B cell (primary cell): ENCODE data around the gene NCSTN. TPM values are rescaled to one million over a fixed set of nuclear protein-coding genes. Genes with fewer than 3 reads are reported as not detected.
A peak's percentile ranks its signal among the peaks of the same experiment; 100 is the strongest.

Source experiments
- ATAC-seq: fragments of 200-7000 bp; cut with Tn5 transposase; one replicate; pipeline ENCODE4 v1.10.0; 2021; ENCODE audit warnings: low read depth, mild to moderate bottlenecking, moderate number of reproducible peaks, moderate library complexity
- CTCF ChIA-PET: fragments of 350-600 bp; sonication (Branson Sonifier 250); formaldehyde crosslinking; loops from one replicate; lab custom pipeline; 2021; ENCODE audit warnings: antibody characterized with exemption, inconsistent platforms; lab: Charles Lee
- POLR2A ChIA-PET: fragments of 350-600 bp; sonication (Branson Sonifier 250); formaldehyde crosslinking; loops from one replicate; lab custom pipeline; 2021; ENCODE audit warnings: antibody characterized with exemption; lab: Charles Lee
- DNase-seq: peaks from one replicate; pipeline ENCODE4 v3.0.0; 2013
- H2AFZ ChIP-seq: 2 replicates; pipeline ENCODE4 v1.6.1; 2012; ENCODE audit warnings: mild to moderate bottlenecking, low read depth, low read length; ENCODE audit not compliant: insufficient read depth, poor library complexity, severe bottlenecking
- H3K27ac ChIP-seq, 2 donors: 1 replicate in 1 of 2; 2 replicates in 1 of 2; pipeline ENCODE4 v1.5.1; 2012 to 2013; ENCODE audit warnings: low read length in 2 of 2, mild to moderate bottlenecking in 2 of 2, moderate library complexity in 1 of 2
- H3K27me3 ChIP-seq, 4 experiments: fragments of 200-600 bp in 1 of 4; sonication (generic) in 1 of 4; replicated peaks in 1 of 4; 1 replicate in 2 of 4; 2 replicates in 2 of 4; pipeline versions ENCODE4 v1.6.1 to v1.7.0; 2013 to 2016; ENCODE audit warnings: low read length in 3 of 4, mild to moderate bottlenecking in 2 of 4, mixed read lengths in 1 of 4, moderate library complexity in 1 of 4; ENCODE audit not compliant: insufficient read depth in 4 of 4, control insufficient read depth in 3 of 4; ENCODE audit errors: control extremely low read depth in 1 of 4
- H3K36me3 ChIP-seq, 2 experiments: replicated peaks in 1 of 2; 1 replicate in 1 of 2; 2 replicates in 1 of 2; pipeline versions ENCODE4 v1.6.1 to v1.7.1; 2013; ENCODE audit warnings: low read length in 1 of 2; ENCODE audit not compliant: insufficient read depth in 2 of 2, control insufficient read depth in 1 of 2; ENCODE audit errors: control extremely low read depth in 1 of 2, extremely low read depth in 1 of 2
- H3K4me1 ChIP-seq, 2 donors: fragments of 200-600 bp in 1 of 2; sonication (generic) in 1 of 2; 1 replicate in 1 of 2; 2 replicates in 1 of 2; pipeline versions ENCODE4 v1.5.1 to v1.6.1; 2013 to 2017; ENCODE audit warnings: low read length in 2 of 2; ENCODE audit not compliant: control insufficient read depth in 2 of 2, insufficient read depth in 2 of 2
- H3K4me2 ChIP-seq: replicated peaks from 2 replicates; pipeline ENCODE3; 2012; ENCODE audit warnings: mild to moderate bottlenecking, low read depth, low read length; ENCODE audit not compliant: poor library complexity, severe bottlenecking
- H3K4me3 ChIP-seq, 5 experiments: fragments of 200-600 bp in 1 of 5; sonication (generic) in 1 of 5; 1 replicate in 3 of 5; 2 replicates in 2 of 5; pipeline versions ENCODE4 v1.5.1 to v1.7.0; 2011 to 2016; ENCODE audit warnings: low read length in 4 of 5, mild to moderate bottlenecking in 4 of 5, low read depth in 2 of 5, control low read depth in 1 of 5, moderate library complexity in 1 of 5; ENCODE audit not compliant: insufficient read depth in 1 of 5; ENCODE audit errors: control extremely low read depth in 1 of 5, extremely low read depth in 1 of 5
- H3K79me2 ChIP-seq: fragments of 200-600 bp; sonication (generic); one replicate; pipeline ENCODE4 v1.6.0; 2016; ENCODE audit warnings: low read length; ENCODE audit not compliant: control insufficient read depth, insufficient read depth
- H3K9ac ChIP-seq: fragments of 200-600 bp; sonication (generic); 2 replicates; pipeline ENCODE4 v1.6.1; 2017; ENCODE audit warnings: mild to moderate bottlenecking, low read length, moderate library complexity
- H3K9me3 ChIP-seq, 3 donors: one replicate each; pipeline versions ENCODE4 v1.6.1 to v1.7.1; 2013; ENCODE audit warnings: low read length in 2 of 3; ENCODE audit not compliant: control insufficient read depth in 2 of 3, insufficient read depth in 1 of 3; ENCODE audit errors: control extremely low read depth in 1 of 3
- H4K20me1 ChIP-seq: 2 replicates; pipeline ENCODE4 v1.6.0; 2012; ENCODE audit warnings: mild to moderate bottlenecking, low read length; ENCODE audit not compliant: insufficient read depth, control insufficient read depth, poor library complexity, severe bottlenecking
- H3K27ac Mint-ChIP-seq: one replicate; pipeline ENCODE4 v1.8.0; 2021; ENCODE audit warnings: mixed read lengths
- H3K27me3 Mint-ChIP-seq: one replicate; pipeline ENCODE4 v1.8.0; 2021; ENCODE audit warnings: mixed read lengths
- H3K4me1 Mint-ChIP-seq: one replicate; pipeline ENCODE4 v1.8.0; 2021; ENCODE audit warnings: mixed read lengths
- H3K4me3 Mint-ChIP-seq: one replicate; pipeline ENCODE4 v1.8.0; 2021; ENCODE audit warnings: mixed read lengths
- H3K9me3 Mint-ChIP-seq: one replicate; pipeline ENCODE4 v1.8.0; 2022; ENCODE audit warnings: mixed read lengths; ENCODE audit not compliant: insufficient read depth
- CTCF ChIP-seq: fragments of 200-600 bp; IDR thresholded peaks from one replicate; pipeline ENCODE4 v1.8.0; 2022; ENCODE audit warnings: antibody characterized with exemption, mild to moderate bottlenecking
- EZH2 ChIP-seq: IDR thresholded peaks from 2 replicates; pipeline ENCODE4 v1.6.1; 2012; ENCODE audit warnings: borderline replicate concordance, low read depth, mild to moderate bottlenecking, moderate library complexity, low read length; ENCODE audit not compliant: insufficient read depth, poor library complexity, severe bottlenecking
- WGBS: methylation state at CpG from one replicate; pipeline ENCODE4 v1.1.5; 2013; ENCODE audit warnings: missing lambda C conversion rate; ENCODE audit not compliant: insufficient coverage; 5-methylcytosine and 5-hydroxymethylcytosine counted together
- intact Hi-C: fragments of 100-400 bp; cut with micrococcal nuclease; formaldehyde crosslinking; loops from one replicate; pipeline ENCODE4 v1.10.0; 2022
- polyA plus RNA-seq: library from polyadenylated mRNA; depleted of rRNA; stranded (reverse); fragments of >200 nt; gene quantifications from 2 replicates; pipeline ENCODE4 v1.2.3, GENCODE V29; 2012
- total RNA-seq, 2 donors: library from RNA; stranded (reverse); fragments of 120-200 nt in 1 of 2; gene quantifications; 1 replicate in 1 of 2; 2 replicates in 1 of 2; pipeline versions ENCODE4 v1.2.3 to v1.2.4, GENCODE V29; 2013 to 2022

NCSTN gene
- total and polyA plus RNA-seq, 2 donors (not counting 1 experiment from before 2014, with no cell fraction given): 95.1 to 110 TPM

- DNase-seq: no peak
- intact Hi-C loops: loop anchor here (5.0 to 10.0 kb wide), 6 partner anchors 36 to 814 kb away; partner anchors contain the start of genes LY9, UFC1, USF1 and USP21
- WGBS: 58% methylated on average over 1 of the region's 2 CpGs
- no peak overlapping the region for H2AFZ ChIP-seq
- peaks cover 2 to 35% of the 10 kb centered on the region in 2 experiments for H3K36me3 ChIP-seq
- no peaks in the 10 kb centered on the region for H3K27me3 ChIP-seq
- peaks cover 25 to 34% of the 10 kb centered on the region in 2 donors for H3K4me1 ChIP-seq
- Mint-ChIP-seq H3K27me3 (no peaks in the 10 kb centered on the region), H3K27ac (peak overlapping the region; percentile 7), H3K4me3 (peak overlapping the region; percentile 20), H3K9me3 (no peaks in the 10 kb centered on the region), H3K4me1 (peaks cover 49% of the 10 kb centered on the region)
- H3K79me2 ChIP-seq: peaks cover 76% of the 10 kb centered on the region
- CTCF ChIA-PET: no interaction called here
- POLR2A ChIA-PET: no interaction called here
- TF ChIP-seq EZH2 (no peak), CTCF (no peak)
- H3K27ac ChIP-seq: peak overlapping the region in 1 of 2 donors; percentile 95
- H3K4me2 ChIP-seq: peak overlapping the region; percentile 89
- no peaks in the 10 kb centered on the region for H4K20me1 ChIP-seq
- no peaks in the 10 kb centered on the region for H3K9me3 ChIP-seq
- no peak overlapping the region for H3K9ac ChIP-seq
- no peak overlapping the region for H3K4me3 ChIP-seq
- no peak for ATAC-seq
Measured at GRCh38 chr1:160340866-160341265, 2.3 kb upstream of the NCSTN start.

DNA sequence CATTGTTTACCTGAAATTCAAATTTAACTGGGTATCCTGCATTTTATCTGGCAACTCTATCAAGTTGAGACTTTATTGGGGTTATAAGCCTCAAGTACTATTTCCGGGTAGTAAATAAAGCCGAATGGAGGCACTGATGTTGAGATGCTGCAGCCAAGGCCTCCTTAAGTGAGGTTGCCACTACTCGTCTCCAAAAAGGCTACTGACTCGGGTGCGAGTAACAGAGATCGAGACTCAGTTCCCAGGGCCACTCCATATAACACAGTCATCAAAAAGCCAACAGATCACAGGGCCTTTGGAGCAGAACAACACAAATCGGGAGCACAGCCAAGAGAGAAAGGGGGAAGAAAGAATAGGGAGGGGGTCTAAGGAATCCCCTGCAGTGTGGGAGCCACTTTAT is 657 bp upstream of the NCSTN start:
- Mint-ChIP-seq H3K9me3 (no peaks in the 10 kb centered on the region), H3K27ac (peak overlapping the region; percentile 99), H3K4me3 (peak overlapping the region; percentile 99), H3K27me3 (no peaks in the 10 kb centered on the region), H3K4me1 (peaks cover 64% of the 10 kb centered on the region)
- DNase-seq (no peak), ATAC-seq (no peak)
- TF ChIP-seq EZH2: no peak
- TF ChIP-seq CTCF: no peak
- Histone ChIP-seq H3K4me2 (peak overlapping the region; percentile 89), H4K20me1 (no peaks in the 10 kb centered on the region), H3K4me3 (peak overlapping the region; percentile 90 to 100 (median 98)), H3K4me1 (peaks cover 42 to 50% of the 10 kb centered on the region in 2 donors), H3K27me3 (no peaks in the 10 kb centered on the region), H3K36me3 (peaks cover 0 to 23% of the 10 kb centered on the region in 2 experiments), H3K79me2 (peaks cover 87% of the 10 kb centered on the region), H3K27ac (peak overlapping the region; percentile 89 to 95), H3K9me3 (no peaks in the 10 kb centered on the region), H3K9ac (peak overlapping the region; percentile 95), H2AFZ (peak overlapping the region; percentile 87)
- 0% methylated on average over 3 of the region's 7 CpGs for WGBS
- CTCF ChIA-PET: interaction anchor here (1.0 kb wide), 1 partner anchor 51 kb away, joined by 3 read pairs; no protein-coding TSS in a partner anchor
- POLR2A ChIA-PET: no interaction called here
- intact Hi-C loops: loop anchor here (2.0 to 10.0 kb wide), 7 partner anchors 35 to 812 kb away; partner anchors contain the start of genes LY9, PEX19, UFC1 and USF1
